Fibroblast of villous mesenchyme (primary cell): ENCODE data around the gene CFAP20DC. TPM values are rescaled to one million over a fixed set of nuclear protein-coding genes. Genes with fewer than 3 reads are reported as not detected.
A peak's percentile ranks its signal among the peaks of the same experiment; 100 is the strongest.

ENCODE experiments used
- DNase-seq: peaks from one replicate; pipeline ENCODE4 v3.0.0-alpha.2; 2010; ENCODE audit warnings: low read depth
- H3K4me3 ChIP-seq: 2 replicates; pipeline ENCODE4 v1.5.1; 2011; ENCODE audit warnings: low read depth, mild to moderate bottlenecking, low read length
- total RNA-seq: library from RNA; depleted of rRNA; stranded (reverse); fragments of >200 nt; gene quantifications from 2 replicates; pipeline ENCODE4 v1.2.3, GENCODE V29; 2012
- TF ChIP-seq, protein P1 (sequence below): IDR thresholded peaks from 2 replicates; pipeline ENCODE4 v1.5.1; 2012; ENCODE audit warnings: low read depth, mild to moderate bottlenecking, low read length; ENCODE audit not compliant: insufficient read depth

Gene CFAP20DC
- total RNA-seq, 1 donor, result 1.7 TPM

DNA sequence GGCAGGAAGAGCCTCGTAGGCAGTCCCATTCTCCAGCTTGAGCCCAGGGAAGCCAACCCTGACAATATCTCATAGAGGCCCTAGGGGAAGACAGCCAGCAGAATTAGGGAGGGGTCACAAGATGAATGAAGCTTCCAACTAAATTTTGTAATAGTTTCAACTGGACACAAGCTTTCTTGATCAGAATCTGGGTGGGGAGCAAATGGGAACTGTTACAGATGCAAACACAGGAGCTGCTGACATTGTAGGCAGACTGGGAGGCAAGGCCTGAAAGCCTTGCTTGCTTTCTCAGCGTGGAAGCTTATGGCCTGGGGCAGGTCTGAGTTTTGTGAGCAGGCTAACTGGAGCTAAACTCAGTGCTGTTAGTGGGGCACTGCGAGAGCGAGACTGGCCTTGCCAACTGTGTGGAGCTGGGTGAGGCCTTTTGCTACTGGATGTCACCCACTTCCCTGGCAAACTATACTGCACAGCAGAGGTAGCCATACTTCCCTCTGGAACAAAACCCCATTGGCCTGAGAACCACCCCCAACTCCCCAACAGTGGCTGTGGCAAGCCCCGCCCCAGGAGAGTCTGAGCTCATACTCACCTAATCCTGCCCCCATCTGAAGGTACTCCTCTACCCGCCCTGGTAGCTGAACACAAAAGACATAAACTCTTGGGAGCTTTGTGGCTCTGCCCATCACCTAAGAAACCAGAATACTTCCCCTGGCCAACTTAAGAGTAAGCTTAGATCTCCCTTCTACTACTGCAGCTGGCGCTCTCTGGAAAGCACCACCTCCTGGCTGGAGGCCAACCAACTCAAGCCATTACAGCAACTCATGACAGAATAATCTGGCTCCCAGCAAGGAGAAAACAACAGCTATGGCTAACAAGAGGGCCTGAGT, 42.9 kb downstream of the CFAP20DC start:
- H3K4me3 ChIP-seq, result no peak overlapping the region
- DNase-seq, result peak; percentile 20
- TF ChIP-seq, protein P1, sequence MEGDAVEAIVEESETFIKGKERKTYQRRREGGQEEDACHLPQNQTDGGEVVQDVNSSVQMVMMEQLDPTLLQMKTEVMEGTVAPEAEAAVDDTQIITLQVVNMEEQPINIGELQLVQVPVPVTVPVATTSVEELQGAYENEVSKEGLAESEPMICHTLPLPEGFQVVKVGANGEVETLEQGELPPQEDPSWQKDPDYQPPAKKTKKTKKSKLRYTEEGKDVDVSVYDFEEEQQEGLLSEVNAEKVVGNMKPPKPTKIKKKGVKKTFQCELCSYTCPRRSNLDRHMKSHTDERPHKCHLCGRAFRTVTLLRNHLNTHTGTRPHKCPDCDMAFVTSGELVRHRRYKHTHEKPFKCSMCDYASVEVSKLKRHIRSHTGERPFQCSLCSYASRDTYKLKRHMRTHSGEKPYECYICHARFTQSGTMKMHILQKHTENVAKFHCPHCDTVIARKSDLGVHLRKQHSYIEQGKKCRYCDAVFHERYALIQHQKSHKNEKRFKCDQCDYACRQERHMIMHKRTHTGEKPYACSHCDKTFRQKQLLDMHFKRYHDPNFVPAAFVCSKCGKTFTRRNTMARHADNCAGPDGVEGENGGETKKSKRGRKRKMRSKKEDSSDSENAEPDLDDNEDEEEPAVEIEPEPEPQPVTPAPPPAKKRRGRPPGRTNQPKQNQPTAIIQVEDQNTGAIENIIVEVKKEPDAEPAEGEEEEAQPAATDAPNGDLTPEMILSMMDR, result no peak

DNA sequence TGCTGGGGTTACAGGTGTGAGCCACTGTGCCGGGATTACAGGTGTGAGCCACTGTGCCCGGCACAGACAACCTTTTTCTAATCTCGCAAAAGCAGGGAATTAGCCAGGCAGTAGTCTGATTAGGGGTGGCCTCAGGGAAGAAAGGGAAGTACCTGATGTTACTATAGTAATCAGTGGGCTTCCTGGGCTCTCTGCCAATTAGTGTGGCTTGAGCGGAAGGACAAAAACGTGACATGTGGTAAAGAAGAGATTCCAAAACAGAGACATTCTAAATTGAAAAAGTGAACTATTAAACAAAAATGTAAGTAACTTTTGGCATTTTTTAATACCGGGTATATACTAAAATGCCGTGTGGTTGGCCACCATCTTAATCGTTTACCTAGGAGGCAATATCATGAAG, 48.1 kb downstream of the CFAP20DC start:
- no peak overlapping the region for H3K4me3 ChIP-seq
- DNase-seq, result no peak
- TF ChIP-seq, protein P1, result no peak

DNA sequence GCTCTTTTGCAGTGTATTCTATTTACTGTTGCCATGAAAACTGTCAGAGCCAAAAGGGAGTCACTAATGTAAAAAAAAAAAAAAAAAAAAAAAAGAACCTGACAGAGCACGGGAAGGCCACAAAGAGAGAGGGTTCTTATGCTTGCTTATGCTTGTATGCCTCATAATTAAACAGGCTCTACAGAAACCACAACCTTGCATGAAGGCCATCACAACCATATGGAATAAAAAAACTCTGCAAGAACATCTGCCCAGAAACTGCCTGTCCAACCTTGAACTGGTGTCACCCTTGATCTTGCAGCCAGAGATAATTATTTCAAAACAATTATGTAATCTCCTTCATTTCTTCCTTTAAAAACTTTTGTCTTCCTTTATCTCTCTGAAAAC, 50.1 kb downstream of the CFAP20DC start:
- TF ChIP-seq, protein P1, result no peak
- no peak overlapping the region for H3K4me3 ChIP-seq
- no peak for DNase-seq

DNA sequence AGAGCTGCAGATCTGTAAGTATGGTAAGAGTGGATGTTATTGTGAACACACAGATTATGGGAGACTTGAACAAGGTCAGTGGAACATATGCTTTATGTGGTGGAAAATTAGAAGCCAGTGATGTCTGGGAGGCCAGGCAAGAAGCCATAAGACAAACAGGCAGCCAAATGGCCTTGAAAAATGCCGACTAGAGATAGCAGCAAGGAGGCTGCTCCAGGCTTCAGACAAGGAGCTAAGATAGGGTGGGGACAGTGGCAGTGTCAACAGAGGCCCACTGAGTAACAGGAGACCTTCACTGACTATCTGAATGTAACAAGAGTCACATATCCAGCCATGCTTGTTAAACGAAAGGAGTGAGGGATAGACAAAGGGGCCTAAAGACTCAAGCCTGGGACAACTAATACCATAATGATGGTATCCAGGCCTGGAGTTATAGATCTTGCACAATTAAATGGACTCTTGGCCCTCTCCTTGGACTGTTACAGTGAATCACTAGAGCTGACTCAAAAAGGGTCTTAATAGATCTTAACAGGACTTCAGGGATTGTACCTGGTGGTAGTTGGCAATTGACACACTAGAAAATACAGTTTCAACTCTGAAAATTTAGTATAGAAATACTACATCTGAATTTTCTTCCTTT, 50.6 kb downstream of the CFAP20DC start:
- H3K4me3 ChIP-seq, result no peak overlapping the region
- no peak for DNase-seq
- TF ChIP-seq, protein P1, result no peak

DNA sequence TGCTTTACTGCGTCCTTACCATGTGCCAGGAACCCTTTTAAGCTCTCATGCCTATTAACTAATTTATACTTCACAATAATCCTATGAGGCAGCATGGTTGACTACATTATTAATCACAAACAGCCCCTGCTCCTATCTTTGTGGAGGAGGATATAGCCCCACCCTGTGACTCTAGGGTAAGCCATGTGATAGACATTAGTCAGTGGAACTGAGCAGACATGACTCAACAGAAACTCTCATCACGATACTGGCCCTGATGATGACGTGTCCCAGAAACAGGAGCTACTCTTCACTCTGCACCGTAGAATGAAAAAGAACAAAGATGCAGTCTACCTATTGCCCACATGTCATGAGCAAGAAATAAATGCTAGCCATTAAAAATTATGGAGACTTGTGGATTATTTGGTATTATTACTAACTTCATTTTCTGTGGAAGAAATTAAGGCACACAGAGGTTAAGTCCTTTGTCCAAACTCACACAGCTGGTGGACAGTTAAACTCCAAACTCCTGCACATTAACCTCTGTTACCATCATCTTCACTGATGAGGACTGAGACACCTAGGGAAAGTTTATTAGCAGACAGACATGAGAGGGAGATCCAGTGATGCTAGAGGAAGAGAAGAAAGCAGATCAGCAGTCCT, 51.2 kb downstream of the CFAP20DC start:
- TF ChIP-seq, protein P1, result no peak
- peak; percentile 87 for DNase-seq
- no peak overlapping the region for H3K4me3 ChIP-seq

DNA sequence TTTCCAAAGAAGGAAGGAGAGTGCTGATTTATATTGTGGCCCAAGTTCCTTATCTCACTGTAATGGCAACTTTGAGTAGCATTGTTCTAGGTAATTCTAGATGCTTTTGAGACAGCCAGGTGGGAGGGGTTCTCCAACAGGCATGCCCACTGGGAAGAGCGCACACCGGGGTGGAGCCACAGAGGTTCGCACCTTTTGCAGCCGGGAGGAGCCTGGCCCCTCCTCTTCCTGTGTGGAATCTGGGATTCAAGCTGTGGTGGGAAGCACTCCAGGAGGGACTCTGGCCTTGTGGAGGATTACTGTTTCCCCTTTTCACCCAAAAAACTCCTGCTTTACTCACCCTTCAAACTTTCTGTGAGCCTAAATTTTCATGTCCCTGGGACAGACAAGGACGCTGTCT, 53.1 kb downstream of the CFAP20DC start:
- TF ChIP-seq, protein P1, result no peak

More for the DNA sequence above, 53.1 kb downstream of the CFAP20DC start:
- no peak for DNase-seq
- H3K4me3 ChIP-seq, result no peak overlapping the region
